HCEC 1CT (cell line): Measurements from ENCODE around the gene CLN6.
"Not testable (repeated sequence)": the region's sequence is repeated elsewhere in the genome, so short reads cannot be mapped to it uniquely, and the experiment has no call there.

Experiments used
- DNase-seq: peaks from one replicate; pipeline ENCODE4 v3.0.0-alpha.2; 2017

Gene CLN6

DNA sequence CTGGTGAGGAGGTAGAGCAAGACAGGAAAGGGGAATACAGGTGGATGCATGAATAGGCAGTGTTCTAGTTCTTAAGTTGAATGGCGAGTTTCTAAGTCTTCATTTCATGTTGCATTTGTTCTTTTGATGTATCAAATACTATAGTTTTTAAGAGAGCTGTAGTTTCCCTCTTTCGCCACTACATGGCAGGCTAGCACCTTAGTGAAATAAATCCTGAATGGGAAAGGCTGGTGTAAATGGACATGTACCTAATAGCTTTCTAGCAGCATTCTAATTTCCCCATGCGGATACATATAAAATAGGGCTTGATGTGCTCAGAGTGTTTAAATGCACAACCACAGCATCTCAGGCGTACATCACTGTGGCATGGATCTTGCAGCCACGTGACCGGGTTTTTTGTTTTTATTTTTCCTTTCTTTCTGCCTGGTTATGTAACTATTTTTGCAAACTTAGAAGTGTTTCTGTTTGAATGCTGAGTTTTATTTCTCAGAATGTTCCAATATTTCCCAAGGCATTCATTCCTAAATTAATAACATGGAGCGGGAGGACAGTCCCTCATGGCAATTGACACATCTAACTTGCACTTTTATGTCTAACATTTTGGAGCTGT is 23.5 kb upstream of the CLN6 start:
- DNase-seq, result peak; percentile 80

DNA sequence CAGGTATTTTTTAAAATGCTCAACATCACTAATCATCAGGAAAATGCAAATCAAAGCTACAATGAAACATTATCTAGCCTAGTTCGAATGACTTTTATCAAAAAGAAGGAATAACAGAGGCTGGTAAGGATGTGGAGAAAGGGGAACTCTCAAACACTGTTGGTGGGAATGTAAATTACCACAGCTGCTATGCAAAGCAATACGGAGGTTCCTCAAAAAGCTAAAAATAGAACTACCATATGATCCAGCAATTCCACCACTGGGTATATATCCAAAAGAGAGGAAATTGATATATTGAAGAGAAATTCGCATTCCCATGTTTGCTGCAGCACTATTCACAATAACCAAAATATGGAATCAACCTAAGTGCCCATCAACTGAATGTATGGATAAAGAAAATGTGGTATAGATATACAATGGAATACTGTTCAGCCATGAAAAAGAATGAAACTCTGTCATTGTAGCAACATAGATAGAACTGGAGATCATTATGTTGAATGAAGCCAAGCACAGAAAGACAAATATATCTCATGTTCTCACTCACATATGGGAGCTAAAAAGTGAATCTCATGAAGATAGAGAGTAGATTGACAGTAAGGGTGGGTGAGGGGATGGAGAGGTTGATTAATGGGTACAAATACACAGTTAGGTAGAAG is 19.7 kb upstream of the CLN6 start:
- DNase-seq, result no peak

DNA sequence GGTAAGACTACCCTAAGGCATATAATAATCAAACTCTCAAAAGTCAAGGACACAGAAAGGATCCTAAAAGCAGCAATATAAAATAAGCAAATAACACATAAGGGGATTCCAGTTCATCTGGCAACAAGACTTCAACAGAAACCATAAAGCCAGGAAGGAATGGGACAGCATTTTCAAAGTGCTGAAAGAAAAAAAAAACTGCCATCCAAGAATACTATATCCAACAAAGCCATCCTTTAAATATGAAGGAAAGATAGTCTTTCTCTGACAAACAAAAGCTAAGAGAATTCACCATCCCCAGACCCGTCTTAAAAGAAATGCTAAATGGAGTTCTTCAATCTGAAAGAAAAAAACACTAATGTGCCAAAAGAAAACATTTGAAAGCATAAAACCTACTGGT is 14.7 kb upstream of the CLN6 start:
- no peak for DNase-seq

DNA sequence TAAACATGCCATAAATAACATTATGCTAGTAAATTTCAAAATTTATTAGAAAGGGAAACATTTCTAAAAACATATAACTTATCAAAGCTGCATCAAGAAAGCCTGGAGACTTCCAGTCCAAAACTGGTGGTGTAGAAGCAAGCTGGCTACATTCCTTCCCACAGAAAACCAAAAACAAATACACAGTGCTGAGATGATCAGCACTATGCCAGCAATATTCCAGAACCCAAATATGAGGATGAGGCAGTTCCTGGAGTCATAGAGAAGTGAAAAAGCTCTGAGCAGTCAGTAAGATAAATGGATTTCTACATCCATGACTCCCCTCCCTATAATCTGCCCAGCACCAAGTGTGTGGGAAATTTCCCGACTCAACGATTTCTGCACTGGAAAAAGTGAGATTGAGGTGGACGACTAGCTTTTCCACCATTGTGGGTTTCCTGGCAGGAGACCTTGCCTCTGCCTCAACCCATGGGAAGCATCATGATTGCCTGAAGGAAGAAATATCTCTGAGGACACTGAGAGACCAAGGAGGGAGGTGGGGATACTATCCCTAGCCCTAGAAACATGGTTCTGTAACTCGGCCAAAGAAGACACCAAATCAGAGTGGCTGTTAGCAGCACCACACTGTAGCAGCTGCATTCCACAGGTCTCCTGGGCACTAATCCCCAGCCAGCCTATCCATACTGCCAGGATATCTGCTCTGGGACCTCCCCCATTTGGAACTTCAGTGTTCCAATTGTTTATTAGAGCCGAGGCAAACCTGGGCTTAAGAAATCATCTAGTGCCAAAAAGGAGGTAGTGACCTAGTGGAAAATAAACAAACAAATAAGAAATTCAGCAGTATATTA is 11.8 kb upstream of the CLN6 start:
- no peak for DNase-seq

DNA sequence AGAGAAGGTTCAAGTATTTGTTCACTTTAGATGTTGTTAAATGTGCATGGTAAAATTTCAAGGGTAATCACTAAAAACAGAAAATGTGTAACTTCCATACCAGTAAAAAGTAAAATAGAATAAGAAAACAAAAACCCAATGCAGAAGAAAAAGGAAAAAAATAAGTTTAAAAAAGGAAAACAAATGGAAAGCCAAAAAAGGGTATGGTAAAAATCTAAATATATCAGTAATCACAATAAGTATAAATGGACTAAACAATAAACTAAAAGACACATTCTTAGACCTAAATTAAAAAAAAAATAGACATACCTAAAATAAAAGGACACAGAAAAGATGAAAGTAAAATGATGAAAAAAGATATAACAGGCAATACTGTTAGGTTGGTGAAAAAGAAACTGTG is 9.5 kb upstream of the CLN6 start:
- DNase-seq, result no peak

DNA sequence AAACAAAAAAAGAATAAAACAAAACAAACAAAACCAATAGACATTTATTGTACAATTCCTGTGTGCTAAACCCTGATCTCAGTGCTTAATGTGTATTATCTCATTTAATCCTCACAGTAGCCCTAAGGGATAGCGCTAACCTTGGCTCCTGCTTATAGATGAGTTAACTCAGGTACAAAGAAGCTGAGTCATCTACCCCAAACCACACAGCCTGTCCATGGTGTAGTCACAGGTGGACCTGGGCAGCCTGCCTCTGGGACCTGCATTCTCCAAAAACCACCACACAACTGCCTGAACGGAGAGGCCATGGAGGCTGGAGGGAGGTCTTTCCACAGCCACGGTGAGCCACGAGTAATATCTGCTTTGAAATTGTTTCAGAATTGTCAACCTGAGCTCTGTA is 5.5 kb upstream of the CLN6 start:
- no peak for DNase-seq

DNA sequence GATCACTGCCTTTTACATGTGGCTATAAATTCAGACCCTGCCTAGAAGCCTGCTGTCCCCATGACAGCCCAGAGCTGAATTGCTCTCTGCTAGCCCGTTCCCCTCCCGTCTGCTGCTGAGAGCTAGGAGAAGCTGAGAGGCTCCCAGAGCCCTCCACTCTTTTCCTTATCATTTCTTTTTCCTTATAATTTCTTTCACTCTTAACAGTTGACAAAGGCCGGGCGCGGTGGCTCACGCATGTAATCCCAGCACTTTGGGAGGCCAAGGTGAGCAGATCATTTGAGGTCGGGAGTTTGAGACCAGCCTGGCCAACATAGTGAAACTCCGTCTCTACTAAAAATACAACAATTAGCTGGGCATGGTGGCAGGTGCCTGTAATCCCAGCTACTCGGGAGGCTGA is 5.0 kb upstream of the CLN6 start:
- not testable (repeated sequence) for DNase-seq

DNA sequence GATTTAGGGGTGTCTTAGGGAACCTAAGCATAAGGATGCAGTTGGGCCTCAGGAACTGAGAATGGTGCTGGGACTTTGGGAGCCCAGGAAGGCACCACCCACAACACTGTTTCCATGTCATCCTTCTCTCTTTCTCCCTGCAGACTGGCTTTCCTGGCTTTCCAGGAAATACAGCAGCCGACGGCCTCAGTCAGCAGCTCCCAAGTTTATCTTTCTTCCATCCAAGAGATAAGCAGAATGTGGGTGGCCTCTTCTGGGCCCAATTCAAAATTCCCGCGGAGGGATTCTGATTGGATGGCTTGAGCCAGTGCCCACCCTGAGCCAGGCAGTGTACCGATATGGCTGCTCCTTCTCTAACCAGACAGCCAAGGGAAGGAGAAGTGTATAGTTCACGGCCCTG is 4.5 kb upstream of the CLN6 start:
- no peak for DNase-seq

DNA sequence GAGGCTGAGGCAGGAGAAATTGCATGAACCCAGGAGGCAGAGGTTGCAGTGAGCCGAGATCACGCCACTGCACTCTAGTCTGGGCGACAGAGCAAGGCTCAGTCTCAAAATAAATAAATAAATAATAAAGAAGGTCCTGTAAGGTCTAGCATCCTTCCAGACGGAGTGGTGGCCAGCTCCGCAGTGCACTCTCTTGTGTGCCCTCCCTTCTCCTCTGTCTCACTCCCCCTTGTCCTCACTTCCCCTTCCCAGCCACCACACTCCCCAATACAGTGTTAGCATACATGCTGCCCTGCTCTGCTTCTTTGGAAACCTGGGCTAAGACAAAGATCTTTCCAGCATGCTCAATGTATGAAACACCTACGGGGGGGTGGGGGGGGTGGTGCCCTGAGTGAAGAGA is 3.4 kb upstream of the CLN6 start:
- DNase-seq, result no peak

DNA sequence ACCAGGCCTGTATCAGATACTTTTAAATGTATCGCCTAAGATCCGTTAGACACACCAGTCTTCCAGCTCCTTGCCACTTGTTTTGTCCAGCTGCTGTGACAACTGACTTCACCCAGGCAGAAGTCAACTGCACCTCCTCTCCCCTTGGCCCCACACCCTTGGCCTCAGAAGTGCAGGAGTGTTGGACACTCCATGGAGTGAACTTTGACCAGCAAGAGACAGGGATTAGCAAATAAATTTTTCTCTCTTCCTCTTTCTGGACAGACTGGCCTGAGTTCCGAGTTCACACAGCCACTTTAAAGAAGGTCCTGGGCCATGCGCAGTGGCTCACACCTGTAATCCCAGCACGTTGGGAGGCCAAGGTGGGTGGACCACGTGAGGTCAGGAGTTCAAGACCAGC is 2.9 kb upstream of the CLN6 start:
- no peak for DNase-seq

DNA sequence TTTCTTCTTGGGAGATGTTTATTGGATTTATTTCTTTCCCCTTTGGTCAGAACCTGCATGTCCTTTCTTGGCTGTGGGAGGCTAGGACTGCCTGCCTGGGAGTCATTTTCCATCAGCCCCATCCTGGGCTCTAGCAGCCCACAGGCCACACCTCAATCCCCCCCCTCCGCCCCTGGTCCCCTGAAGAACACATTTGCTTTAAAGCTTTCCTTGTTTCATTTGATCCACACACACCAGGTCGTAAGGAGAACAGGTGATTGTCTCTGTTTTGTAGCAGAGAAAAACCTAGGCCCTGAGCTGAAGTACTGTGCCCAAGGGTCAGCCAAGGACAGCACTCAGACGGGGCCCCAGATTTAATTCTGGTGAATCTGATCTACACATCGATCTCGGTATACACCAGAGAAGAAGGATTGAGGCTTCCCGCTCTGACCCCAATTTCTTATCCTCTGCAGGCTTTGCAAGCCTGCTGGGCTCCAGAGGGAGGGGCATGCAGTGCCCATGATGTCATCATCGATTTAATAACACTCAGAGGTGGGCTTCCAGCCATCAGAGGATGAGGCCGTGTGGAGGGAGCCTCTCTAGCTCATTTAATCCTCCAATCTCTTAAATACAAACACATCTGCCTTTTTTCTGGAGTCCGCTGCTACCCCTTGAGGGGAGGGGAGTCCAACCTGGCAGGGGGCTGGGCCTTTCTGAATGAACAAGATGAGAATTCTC is 1.7 kb upstream of the CLN6 start:
- DNase-seq, result no peak

DNA sequence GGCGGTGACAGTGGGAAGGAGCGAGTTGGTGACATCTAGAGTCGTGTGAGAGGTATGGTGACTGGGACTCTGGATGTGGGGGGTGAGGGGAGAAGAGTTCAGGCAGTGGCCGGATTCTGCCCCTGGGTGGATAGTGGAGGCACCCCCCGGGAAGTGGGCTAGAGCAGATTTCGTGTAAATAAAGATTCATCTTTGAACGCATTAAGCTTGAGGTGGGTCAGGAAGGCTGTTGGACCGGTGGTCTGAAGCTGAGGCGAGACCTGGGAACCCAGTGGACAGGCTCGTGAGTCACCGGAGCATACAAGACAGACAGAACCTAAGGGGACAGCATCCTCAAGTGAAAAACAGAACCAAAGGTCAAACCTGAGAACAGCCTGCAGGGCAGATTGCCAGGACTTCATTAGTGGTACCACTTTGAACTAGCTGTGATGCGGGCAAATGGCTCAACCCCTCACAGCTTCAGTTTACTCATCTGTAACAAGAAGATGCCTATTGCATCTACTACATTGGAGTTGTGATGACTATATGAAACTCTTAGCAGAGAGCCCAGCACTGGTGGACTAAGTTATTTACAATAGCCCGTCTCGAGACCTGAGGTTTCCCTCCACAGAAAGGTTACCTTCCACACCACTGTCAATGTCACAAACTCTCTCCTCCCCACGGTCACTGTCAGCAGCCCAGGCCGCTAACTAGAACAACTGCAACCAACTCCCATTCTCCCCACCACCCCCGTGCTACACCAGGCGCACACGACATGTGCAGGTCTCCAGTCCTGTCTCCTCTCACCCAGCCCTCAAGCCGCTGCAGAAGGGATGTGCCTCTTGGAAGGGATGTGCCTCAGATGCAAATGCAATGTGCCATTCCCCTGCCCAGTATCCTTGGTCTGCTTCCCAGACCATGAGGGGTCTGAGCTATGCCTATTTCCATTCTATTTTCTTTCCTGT is 901 bp upstream of the CLN6 start:
- no peak for DNase-seq

DNA sequence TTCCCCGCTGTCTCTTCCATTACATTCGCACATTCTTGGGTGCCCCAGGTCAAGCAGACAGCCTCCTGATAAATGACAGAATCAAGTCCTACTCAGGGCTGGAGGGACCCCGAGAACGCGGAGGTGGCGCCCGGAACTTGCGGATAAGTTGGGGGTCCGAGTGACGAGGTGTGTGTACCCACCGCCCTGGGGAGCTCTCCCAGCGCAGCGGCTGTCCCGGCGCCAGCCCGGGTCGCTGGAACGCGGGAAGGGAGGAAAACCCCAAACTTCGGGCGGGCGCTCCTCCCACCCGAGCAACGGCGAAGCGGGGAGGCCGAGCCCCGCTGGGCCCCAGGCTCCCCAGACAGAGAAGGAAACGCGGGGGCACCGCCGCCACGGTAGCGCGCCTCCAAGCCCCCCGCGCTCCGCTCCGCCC is 550 bp downstream of the CLN6 start:
- DNase-seq, result peak; percentile 29

DNA sequence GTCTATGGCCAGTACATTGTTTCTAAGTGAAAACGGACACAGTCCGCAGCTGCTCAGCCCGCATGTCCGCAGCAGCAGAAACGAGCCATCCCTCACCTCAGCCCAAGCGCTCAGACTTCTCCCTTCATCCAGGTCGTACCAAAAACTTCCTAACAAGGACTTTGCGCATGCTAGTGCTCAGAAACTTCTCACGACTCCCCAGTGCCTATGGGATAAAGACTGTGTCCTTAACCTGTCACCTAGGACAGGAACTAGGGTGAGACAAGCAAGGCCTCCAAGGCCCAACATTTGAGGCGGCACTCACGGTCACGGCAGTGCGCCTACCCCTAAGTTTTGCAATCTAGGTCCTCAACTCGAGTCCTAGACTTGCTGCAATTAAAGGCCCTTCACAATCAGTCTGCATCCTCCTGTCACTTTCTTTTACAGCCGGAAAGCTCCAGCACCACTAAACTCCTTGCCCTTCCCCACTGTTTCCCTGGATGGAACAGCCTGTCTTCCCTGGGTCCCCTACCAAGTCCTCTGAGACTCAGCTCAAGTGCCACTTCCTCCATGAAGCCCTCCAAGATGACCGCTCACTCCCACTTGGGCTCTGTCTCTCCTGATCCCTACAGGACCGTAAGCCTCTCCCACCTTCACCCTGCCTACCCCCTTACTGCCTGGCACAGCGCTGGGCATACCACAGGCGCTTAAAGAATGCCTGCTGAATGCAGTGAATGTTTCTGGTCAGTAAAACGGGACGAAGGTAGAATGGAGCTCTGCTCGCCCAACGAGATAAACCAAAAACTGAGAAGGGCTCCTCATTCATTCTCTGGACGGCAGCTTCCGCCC is 1.2 kb downstream of the CLN6 start:
- DNase-seq, result no peak

DNA sequence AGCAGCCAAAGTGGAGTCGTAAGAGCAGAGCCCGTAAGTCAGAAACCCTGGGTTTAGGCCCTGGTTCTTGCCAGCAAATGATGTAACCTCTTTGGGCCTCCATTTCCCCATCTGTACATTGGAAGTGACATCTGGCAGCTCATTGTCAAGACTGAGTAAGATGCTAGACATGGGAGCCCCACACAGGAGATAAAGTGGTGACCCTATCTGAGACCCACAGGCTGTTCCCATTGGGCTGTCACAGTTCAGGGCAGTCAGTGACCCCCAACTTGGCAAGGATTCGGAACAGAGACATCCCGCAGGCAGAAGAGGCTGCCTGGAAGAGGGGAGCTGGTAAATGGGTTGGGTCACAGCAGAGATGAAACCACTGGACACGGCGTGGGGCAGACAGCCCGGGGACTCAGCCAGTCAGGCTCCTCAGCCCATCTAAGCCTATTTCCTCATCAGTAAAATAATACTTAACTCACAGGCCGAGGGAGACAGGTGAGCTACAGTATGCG is 1.8 kb downstream of the CLN6 start:
- DNase-seq, result no peak

DNA sequence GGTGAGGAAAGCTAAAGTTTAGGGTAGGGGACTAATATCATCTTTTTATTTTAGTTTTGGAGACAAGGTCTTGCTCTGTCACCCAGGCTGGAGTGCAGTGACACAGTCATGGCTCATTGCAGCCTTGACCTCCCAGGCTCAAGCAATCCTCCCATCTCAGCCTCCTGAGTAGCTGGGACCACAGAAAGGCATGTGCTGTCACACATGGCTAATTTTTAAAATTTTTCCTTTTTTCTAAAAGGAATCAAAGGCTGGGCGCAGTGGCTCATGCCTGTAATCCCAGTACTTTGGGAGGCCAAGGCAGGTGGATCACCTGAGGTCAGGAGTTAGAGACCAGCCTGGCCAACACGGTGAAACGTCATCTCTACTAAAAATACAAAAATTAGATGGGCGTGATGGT is 4.1 kb downstream of the CLN6 start:
- not testable (repeated sequence) for DNase-seq

DNA sequence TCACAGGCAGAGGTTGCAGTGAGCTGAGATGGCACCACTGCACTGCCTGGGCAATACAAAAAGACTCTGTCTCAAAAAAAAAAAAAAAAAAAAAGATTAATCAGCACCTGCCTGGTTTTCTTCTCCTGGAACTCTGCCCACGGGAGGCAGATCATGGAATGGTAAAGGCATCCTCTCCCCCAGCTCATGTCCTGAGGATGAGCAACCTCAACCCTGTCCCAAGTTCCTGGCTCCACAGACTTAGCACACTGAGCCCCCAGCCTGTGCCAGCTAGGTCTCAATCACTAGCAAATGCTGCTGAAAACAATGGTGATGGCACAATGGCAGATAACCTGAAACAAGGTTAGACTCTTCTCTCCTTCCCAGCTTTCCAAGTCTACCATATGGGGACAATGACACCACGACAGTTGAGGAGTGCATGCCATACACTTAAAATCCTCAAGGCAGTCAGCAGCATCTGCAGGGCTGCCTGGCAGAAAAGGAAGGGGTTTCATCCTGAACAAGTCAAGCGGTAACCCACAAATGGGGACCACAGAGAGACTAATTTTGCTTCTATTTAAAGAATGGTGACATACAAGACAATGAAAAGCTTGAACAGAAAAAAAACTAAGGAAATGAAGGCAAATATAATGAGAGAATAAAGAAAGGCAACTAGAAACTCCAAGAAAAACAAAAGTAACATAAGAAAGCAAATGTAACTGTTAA is 4.8 kb downstream of the CLN6 start:
- DNase-seq, result no peak

DNA sequence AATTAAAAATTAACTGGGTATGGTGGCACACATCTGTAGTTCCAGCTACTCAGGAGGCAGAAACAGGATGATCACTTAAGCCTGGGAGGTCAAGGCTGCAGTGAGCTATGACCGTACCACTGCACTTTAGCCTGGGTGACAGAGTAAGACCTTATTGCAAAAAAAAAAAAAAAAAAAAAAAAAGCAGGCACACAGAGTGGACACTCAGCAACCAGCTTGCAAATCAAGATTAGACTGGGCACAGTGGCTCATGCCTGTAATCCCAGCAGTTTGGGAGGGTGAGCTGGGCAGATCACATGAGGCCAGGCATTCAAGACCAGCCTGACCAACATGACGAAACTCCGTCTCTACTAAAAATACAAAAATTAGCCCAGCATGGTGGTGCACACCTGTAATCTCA is 5.4 kb downstream of the CLN6 start:
- no peak for DNase-seq

DNA sequence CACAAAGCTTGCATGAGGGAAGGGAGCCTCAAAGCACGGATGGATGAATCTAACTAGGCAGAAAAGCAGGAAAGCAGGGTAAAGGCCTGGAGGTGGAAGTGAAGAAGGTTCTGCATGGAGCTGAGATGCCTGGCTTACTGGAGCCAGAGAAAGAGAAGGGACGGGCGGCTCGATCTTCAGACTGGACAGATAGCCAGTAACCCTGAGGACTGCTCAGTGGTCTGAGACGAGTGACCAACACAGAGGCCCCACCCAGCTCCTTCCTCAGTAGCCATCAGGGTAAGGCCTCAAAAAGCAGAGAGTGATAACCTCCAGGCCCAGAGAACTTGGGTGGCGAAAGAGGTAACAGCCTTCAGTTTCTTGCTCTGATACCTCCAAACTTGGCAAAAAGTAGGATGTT is 6.4 kb downstream of the CLN6 start:
- no peak for DNase-seq

DNA sequence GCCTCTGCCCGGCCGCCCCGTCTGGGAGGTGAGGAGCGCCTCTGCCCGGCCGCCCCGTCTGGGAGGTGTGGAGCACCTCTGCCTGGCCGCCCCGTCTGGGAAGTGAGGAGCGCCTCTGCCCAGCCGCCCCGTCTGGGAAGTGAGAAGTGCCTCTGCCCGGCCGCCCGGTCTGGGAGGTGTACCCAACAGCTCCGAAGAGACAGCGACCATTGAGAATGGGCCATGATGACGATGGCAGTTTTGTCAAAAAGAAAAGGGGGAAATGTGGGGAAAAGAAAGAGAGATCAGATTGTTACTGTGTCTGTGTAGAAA is 7.1 kb downstream of the CLN6 start:
- not testable (repeated sequence) for DNase-seq
